NCI-H2196 (cell line): ENCODE measurements around the gene BDNF.

ENCODE experiments used
- DNase-seq: peaks from one replicate; lab custom pipeline; 2025; ENCODE audit not compliant: unreplicated experiment; lab: John Stamatoyannopoulos, UW

The BDNF gene

GRCh38 chr11:27605422-27605821 is 94.8 kb downstream of the BDNF start:
- no peak for DNase-seq
